ENCODE measurements around the gene VPS13D.

DNA sequence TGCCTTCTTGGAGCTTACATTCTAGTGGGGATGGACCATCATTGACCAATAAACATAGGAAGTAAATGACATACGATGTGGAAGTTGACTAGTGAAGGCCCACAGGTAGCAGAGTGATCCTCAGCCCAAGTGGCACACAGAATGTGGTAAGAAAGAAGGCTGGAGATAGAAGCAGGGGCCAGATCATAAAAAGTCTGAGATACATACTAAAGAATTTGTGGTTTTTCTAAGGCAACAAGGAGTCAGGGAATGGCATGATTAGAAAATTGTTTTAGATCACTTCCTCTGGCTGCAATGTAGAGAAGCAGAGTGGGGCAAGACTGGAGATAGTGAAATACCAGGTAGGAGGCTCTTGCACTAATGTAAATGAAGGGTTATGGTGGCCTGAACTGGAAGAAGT, 154.0 kb downstream of the VPS13D start:
- no peak for TF ChIP-seq FOXM1 (IDR thresholded peaks at IDR 0.05; ENCODE audit: low read depth)
- TF ChIP-seq, protein P1, sequence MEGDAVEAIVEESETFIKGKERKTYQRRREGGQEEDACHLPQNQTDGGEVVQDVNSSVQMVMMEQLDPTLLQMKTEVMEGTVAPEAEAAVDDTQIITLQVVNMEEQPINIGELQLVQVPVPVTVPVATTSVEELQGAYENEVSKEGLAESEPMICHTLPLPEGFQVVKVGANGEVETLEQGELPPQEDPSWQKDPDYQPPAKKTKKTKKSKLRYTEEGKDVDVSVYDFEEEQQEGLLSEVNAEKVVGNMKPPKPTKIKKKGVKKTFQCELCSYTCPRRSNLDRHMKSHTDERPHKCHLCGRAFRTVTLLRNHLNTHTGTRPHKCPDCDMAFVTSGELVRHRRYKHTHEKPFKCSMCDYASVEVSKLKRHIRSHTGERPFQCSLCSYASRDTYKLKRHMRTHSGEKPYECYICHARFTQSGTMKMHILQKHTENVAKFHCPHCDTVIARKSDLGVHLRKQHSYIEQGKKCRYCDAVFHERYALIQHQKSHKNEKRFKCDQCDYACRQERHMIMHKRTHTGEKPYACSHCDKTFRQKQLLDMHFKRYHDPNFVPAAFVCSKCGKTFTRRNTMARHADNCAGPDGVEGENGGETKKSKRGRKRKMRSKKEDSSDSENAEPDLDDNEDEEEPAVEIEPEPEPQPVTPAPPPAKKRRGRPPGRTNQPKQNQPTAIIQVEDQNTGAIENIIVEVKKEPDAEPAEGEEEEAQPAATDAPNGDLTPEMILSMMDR (IDR thresholded peaks at IDR 0.05): no peak

Data from SK-N-SH (cell line).